ENCODE results near the gene HDAC4. TPM values are rescaled to one million over a fixed set of nuclear protein-coding genes. Genes with fewer than 3 reads are reported as not detected.

HDAC4 gene
- total RNA-seq, 1 experiment from 2014 or later, result 44.4 TPM

DNA sequence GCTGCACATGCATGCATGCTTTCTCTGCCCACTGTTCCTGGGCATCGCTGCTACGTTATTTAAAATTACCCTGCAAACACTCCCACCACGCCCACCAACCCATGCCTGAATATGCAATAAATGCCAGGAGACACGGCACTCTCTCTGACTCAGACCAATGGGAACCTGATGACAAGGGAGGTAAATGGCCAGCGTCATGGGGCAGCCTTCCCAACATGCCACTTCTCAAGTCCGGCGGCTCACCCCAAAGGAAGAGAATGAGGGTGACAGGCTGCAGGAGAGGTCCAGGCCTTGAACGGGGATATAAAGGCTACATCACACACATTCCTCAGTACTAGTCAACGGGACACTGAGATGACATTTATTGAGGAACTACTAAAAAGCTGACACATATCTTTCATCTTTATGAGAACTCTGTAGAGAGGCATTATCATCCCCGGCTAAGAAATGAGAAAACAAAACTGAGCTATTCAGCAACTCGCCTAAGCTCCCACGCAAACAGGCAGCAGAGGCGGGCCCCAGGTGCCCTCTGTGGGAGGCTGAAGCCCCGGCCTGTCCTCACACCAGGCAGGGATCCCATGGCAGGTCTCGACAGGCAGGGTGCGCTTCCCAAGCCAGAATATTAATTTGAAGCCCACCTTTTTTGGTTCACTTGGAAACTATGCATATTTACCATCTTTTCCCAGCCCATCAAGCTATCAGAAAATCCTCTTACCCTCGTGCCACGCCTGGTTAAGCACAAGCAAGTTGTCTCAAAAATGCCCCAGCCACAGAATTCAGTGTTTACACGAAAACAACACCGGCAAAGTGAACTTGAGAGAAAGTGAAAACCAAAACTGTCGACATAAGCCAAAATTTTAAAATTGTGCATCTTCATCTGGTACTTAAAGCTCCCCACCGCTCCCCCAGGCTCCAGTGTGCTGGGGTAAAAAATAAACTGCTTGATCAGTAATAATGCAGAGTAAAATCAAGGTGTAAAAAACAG is 166.3 kb downstream of the HDAC4 start:
- H3K4me1 Mint-ChIP-seq, result peaks cover 4% of the 10 kb centered on the region
- TF ChIP-seq, protein P1, sequence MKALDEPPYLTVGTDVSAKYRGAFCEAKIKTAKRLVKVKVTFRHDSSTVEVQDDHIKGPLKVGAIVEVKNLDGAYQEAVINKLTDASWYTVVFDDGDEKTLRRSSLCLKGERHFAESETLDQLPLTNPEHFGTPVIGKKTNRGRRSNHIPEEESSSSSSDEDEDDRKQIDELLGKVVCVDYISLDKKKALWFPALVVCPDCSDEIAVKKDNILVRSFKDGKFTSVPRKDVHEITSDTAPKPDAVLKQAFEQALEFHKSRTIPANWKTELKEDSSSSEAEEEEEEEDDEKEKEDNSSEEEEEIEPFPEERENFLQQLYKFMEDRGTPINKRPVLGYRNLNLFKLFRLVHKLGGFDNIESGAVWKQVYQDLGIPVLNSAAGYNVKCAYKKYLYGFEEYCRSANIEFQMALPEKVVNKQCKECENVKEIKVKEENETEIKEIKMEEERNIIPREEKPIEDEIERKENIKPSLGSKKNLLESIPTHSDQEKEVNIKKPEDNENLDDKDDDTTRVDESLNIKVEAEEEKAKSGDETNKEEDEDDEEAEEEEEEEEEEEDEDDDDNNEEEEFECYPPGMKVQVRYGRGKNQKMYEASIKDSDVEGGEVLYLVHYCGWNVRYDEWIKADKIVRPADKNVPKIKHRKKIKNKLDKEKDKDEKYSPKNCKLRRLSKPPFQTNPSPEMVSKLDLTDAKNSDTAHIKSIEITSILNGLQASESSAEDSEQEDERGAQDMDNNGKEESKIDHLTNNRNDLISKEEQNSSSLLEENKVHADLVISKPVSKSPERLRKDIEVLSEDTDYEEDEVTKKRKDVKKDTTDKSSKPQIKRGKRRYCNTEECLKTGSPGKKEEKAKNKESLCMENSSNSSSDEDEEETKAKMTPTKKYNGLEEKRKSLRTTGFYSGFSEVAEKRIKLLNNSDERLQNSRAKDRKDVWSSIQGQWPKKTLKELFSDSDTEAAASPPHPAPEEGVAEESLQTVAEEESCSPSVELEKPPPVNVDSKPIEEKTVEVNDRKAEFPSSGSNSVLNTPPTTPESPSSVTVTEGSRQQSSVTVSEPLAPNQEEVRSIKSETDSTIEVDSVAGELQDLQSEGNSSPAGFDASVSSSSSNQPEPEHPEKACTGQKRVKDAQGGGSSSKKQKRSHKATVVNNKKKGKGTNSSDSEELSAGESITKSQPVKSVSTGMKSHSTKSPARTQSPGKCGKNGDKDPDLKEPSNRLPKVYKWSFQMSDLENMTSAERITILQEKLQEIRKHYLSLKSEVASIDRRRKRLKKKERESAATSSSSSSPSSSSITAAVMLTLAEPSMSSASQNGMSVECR (CRISPR knock-in tag; IDR thresholded peaks at IDR 0.05; ENCODE audit: borderline replicate concordance), result no peak
- TF ChIP-seq, protein P2, sequence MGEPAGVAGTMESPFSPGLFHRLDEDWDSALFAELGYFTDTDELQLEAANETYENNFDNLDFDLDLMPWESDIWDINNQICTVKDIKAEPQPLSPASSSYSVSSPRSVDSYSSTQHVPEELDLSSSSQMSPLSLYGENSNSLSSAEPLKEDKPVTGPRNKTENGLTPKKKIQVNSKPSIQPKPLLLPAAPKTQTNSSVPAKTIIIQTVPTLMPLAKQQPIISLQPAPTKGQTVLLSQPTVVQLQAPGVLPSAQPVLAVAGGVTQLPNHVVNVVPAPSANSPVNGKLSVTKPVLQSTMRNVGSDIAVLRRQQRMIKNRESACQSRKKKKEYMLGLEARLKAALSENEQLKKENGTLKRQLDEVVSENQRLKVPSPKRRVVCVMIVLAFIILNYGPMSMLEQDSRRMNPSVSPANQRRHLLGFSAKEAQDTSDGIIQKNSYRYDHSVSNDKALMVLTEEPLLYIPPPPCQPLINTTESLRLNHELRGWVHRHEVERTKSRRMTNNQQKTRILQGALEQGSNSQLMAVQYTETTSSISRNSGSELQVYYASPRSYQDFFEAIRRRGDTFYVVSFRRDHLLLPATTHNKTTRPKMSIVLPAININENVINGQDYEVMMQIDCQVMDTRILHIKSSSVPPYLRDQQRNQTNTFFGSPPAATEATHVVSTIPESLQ (CRISPR knock-in tag; IDR thresholded peaks at IDR 0.05), result no peak
- no peak for TF ChIP-seq NFYB (CRISPR knock-in tag; conservative IDR thresholded peaks at IDR 0.05; ENCODE audit: low read depth)
- no peak for TF ChIP-seq TEAD4 (CRISPR knock-in tag; IDR thresholded peaks at IDR 0.05)
- no peak for TF ChIP-seq TP53 (CRISPR knock-in tag; IDR thresholded peaks at IDR 0.05)
- TF ChIP-seq, protein P3, sequence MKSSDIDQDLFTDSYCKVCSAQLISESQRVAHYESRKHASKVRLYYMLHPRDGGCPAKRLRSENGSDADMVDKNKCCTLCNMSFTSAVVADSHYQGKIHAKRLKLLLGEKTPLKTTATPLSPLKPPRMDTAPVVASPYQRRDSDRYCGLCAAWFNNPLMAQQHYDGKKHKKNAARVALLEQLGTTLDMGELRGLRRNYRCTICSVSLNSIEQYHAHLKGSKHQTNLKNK (CRISPR knock-in tag; IDR thresholded peaks at IDR 0.05), result no peak
- TF ChIP-seq, protein P4, sequence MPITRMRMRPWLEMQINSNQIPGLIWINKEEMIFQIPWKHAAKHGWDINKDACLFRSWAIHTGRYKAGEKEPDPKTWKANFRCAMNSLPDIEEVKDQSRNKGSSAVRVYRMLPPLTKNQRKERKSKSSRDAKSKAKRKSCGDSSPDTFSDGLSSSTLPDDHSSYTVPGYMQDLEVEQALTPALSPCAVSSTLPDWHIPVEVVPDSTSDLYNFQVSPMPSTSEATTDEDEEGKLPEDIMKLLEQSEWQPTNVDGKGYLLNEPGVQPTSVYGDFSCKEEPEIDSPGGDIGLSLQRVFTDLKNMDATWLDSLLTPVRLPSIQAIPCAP (CRISPR knock-in tag; IDR thresholded peaks at IDR 0.05), result no peak
- TF ChIP-seq, protein P5, sequence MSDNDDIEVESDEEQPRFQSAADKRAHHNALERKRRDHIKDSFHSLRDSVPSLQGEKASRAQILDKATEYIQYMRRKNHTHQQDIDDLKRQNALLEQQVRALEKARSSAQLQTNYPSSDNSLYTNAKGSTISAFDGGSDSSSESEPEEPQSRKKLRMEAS (CRISPR knock-in tag; IDR thresholded peaks at IDR 0.05), result no peak
- TF ChIP-seq, protein P6, sequence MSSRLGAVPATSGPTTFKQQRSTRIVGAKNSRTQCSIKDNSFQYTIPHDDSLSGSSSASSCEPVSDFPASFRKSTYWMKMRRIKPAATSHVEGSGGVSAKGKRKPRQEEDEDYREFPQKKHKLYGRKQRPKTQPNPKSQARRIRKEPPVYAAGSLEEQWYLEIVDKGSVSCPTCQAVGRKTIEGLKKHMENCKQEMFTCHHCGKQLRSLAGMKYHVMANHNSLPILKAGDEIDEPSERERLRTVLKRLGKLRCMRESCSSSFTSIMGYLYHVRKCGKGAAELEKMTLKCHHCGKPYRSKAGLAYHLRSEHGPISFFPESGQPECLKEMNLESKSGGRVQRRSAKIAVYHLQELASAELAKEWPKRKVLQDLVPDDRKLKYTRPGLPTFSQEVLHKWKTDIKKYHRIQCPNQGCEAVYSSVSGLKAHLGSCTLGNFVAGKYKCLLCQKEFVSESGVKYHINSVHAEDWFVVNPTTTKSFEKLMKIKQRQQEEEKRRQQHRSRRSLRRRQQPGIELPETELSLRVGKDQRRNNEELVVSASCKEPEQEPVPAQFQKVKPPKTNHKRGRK (CRISPR knock-in tag; IDR thresholded peaks at IDR 0.05; ENCODE audit: borderline replicate concordance), result no peak
- TF ChIP-seq ZNF671 (CRISPR knock-in tag; IDR thresholded peaks at IDR 0.05), result no peak
- TF ChIP-seq MYBL2 (CRISPR knock-in tag; IDR thresholded peaks at IDR 0.05), result no peak
- TF ChIP-seq, protein P7, sequence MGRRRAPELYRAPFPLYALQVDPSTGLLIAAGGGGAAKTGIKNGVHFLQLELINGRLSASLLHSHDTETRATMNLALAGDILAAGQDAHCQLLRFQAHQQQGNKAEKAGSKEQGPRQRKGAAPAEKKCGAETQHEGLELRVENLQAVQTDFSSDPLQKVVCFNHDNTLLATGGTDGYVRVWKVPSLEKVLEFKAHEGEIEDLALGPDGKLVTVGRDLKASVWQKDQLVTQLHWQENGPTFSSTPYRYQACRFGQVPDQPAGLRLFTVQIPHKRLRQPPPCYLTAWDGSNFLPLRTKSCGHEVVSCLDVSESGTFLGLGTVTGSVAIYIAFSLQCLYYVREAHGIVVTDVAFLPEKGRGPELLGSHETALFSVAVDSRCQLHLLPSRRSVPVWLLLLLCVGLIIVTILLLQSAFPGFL (CRISPR knock-in tag; IDR thresholded peaks at IDR 0.05; ENCODE audit: borderline replicate concordance), result no peak
- no peak for TF ChIP-seq JAZF1 (CRISPR knock-in tag; IDR thresholded peaks at IDR 0.05)
- no peak for TF ChIP-seq ESRRA (CRISPR knock-in tag; IDR thresholded peaks at IDR 0.05; ENCODE audit: borderline replicate concordance)
- no peak for TF ChIP-seq JUN (CRISPR knock-in tag; IDR thresholded peaks at IDR 0.05)
- TF ChIP-seq ZNF232 (CRISPR knock-in tag; IDR thresholded peaks at IDR 0.05), result no peak
- no peak for TF ChIP-seq ZBTB21 (CRISPR knock-in tag; IDR thresholded peaks at IDR 0.05; ENCODE audit: borderline replicate concordance)
- TF ChIP-seq, protein P8, sequence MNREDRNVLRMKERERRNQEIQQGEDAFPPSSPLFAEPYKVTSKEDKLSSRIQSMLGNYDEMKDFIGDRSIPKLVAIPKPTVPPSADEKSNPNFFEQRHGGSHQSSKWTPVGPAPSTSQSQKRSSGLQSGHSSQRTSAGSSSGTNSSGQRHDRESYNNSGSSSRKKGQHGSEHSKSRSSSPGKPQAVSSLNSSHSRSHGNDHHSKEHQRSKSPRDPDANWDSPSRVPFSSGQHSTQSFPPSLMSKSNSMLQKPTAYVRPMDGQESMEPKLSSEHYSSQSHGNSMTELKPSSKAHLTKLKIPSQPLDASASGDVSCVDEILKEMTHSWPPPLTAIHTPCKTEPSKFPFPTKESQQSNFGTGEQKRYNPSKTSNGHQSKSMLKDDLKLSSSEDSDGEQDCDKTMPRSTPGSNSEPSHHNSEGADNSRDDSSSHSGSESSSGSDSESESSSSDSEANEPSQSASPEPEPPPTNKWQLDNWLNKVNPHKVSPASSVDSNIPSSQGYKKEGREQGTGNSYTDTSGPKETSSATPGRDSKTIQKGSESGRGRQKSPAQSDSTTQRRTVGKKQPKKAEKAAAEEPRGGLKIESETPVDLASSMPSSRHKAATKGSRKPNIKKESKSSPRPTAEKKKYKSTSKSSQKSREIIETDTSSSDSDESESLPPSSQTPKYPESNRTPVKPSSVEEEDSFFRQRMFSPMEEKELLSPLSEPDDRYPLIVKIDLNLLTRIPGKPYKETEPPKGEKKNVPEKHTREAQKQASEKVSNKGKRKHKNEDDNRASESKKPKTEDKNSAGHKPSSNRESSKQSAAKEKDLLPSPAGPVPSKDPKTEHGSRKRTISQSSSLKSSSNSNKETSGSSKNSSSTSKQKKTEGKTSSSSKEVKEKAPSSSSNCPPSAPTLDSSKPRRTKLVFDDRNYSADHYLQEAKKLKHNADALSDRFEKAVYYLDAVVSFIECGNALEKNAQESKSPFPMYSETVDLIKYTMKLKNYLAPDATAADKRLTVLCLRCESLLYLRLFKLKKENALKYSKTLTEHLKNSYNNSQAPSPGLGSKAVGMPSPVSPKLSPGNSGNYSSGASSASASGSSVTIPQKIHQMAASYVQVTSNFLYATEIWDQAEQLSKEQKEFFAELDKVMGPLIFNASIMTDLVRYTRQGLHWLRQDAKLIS (CRISPR knock-in tag; IDR thresholded peaks at IDR 0.05; ENCODE audit: borderline replicate concordance), result no peak
- H3K27me3 Mint-ChIP-seq (ENCODE audit: low read depth), result no peaks in the 10 kb centered on the region
- no peaks in the 10 kb centered on the region for H3K36me3 Mint-ChIP-seq
- H3K4me3 Mint-ChIP-seq, result no peak overlapping the region
- H3K9me3 Mint-ChIP-seq, result no peaks in the 10 kb centered on the region
- ATAC-seq, result no peak
- CTCF ChIA-PET, result interaction anchor here (0.7 kb wide), 1 partner anchor 206 kb away, joined by 3 read pairs; no protein-coding TSS in a partner anchor
- no peak overlapping the region; the same call in 1 of the 2 replicates for H3K27ac Mint-ChIP-seq
- no peak for DNase-seq (ENCODE audit: low spot score)
- POLR2A ChIA-PET, result no interaction called here

Measured in WTC11 (cell line).